Measurements from ENCODE around the gene ARHGAP12.

DNA sequence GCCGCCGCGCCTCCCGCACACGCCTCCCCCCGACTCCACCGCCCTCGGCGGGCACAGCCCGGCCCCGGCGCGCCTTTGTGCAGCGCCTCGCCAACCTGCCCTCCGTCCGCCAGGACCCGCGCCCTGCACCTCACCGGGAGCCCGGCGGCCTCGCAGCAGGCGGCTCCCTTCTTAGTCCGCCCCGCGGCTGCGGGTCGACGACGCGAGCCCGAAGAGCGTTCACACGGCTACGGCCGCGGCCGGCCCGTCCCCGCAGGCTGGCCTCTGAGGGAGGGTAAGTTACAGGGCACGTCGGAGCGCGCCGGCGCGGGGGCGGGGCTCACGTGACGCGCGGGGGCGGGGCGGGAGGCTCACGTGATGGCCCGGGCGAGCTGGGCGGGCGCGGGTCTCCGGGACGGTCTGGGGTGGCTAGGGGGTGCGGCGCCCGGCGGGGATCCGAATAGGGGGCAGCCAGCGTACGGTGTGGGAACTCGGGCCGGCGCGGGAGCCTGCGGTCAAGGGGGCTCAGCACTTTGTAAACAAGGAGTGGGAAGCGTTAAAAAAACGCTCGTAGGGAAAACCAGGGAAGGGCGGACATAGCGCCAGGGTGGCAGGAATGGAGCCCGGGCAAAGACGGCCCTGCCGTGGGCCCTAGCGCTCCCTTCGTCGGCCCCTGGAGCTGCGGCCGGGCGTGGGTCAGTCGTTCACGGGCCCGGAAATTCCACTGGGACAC, at the start of gene ARHGAP12:
- TF ChIP-seq, protein P1, sequence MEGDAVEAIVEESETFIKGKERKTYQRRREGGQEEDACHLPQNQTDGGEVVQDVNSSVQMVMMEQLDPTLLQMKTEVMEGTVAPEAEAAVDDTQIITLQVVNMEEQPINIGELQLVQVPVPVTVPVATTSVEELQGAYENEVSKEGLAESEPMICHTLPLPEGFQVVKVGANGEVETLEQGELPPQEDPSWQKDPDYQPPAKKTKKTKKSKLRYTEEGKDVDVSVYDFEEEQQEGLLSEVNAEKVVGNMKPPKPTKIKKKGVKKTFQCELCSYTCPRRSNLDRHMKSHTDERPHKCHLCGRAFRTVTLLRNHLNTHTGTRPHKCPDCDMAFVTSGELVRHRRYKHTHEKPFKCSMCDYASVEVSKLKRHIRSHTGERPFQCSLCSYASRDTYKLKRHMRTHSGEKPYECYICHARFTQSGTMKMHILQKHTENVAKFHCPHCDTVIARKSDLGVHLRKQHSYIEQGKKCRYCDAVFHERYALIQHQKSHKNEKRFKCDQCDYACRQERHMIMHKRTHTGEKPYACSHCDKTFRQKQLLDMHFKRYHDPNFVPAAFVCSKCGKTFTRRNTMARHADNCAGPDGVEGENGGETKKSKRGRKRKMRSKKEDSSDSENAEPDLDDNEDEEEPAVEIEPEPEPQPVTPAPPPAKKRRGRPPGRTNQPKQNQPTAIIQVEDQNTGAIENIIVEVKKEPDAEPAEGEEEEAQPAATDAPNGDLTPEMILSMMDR (IDR thresholded peaks at IDR 0.05; ENCODE audit: low read length): no peak
- no peak for TF ChIP-seq EZH2 (IDR thresholded peaks at IDR 0.05; ENCODE audit: borderline replicate concordance, low read length)
